ENCODE results near the gene ROR1. TPM values are rescaled to one million over a fixed set of nuclear protein-coding genes. Genes with fewer than 3 reads are reported as not detected.

The ROR1 gene
- total and polyA plus RNA-seq, 2 donors (not counting 3 experiments of a cell fraction or from before 2014, with no cell fraction given) = 2.6 to 3.5 TPM

DNA sequence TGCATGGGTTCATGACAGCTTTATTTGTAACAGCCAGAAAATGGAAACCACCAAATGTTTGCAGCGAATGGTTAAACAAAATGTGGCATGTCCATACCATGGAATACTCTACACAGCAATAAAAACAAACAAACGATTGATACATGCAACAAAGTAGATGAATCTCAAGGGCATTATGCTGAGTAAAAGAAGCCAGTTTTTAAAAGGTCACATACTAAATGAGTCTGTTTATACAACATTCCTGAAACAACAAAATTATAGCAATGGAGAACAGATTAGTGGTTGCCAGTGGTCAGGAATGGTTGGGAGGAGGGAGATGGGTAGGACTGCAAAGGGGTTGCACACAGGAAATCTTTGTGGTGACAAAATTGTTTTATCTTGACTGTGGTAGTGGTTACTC is 227.2 kb downstream of the ROR1 start:
- Histone ChIP-seq H3K27me3 (ENCODE audit: control insufficient read depth in 2 of 2, insufficient read depth in 2 of 2, low read length in 2 of 2) (peaks cover 1 to 2% of the 10 kb centered on the region in 2 experiments), H3K36me3 (ENCODE audit: control insufficient read depth in 2 of 2, extremely low read depth in 1 of 2, insufficient read depth in 2 of 2, low read length in 2 of 2) (no peaks in the 10 kb centered on the region), H3K79me2 (ENCODE audit: control insufficient read depth, insufficient read depth, low read length) (no peaks in the 10 kb centered on the region), H3K4me1 (ENCODE audit: control insufficient read depth, extremely low read depth, insufficient read depth, low read length) (peaks cover 3% of the 10 kb centered on the region), H3K4me3 (replicated peaks in 1 of 3; ENCODE audit: insufficient read depth in 1 of 3, low read depth in 1 of 3, low read length in 3 of 3) (no peak overlapping the region), H3K27ac (ENCODE audit: insufficient read depth, low read depth, low read length) (no peak overlapping the region), H3K4me2 (ENCODE audit: insufficient read depth, low read length) (no peak overlapping the region), H3K9me3 (replicated peaks; ENCODE audit: control insufficient read depth, insufficient read depth, low read length) (no peaks in the 10 kb centered on the region), H3K9ac (replicated peaks; ENCODE audit: extremely low read depth, insufficient read depth, low read length) (no peak overlapping the region), H4K20me1 (replicated peaks; ENCODE audit: control insufficient read depth, extremely low read depth, insufficient read depth, low read length) (no peaks in the 10 kb centered on the region), H3K9me1 (replicated peaks; ENCODE audit: control insufficient read depth, extremely low read depth, insufficient read depth, low read length) (no peaks in the 10 kb centered on the region), H2AFZ (ENCODE audit: low read depth, low read length) (no peak overlapping the region)
- ChIA-PET CTCF (interaction anchor here (1.3 kb wide), 1 partner anchor 136 kb away, joined by 3 read pairs; no protein-coding TSS in a partner anchor), POLR2A (no interaction called here)
- dilution Hi-C loops (cut with MboI; ENCODE audit: extremely low pct_ligation_motif_present, low sequenced_read_pairs) = no loop called here
- FAIRE-seq = no peak
- no peak for DNase-seq (ENCODE audit: low read depth, low spot score)
- BruUV-seq (replicated peaks) = no TSS peak
- TF ChIP-seq, protein P1, sequence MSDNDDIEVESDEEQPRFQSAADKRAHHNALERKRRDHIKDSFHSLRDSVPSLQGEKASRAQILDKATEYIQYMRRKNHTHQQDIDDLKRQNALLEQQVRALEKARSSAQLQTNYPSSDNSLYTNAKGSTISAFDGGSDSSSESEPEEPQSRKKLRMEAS (IDR thresholded peaks at IDR 0.05; ENCODE audit: insufficient read depth, insufficient read length) = no peak
- no peak for TF ChIP-seq POLR2A (IDR thresholded peaks at IDR 0.05; ENCODE audit: low read depth, low read length)
- no peak for TF ChIP-seq JUN (IDR thresholded peaks at IDR 0.05; ENCODE audit: borderline replicate concordance, insufficient read depth, insufficient read length, low read depth)
- TF ChIP-seq EZH2 (IDR thresholded peaks at IDR 0.05; ENCODE audit: borderline replicate concordance, low read depth, low read length, severe bottlenecking) = no peak
- TF ChIP-seq MYC (IDR thresholded peaks at IDR 0.05; ENCODE audit: low read depth, low read length) = no peak
- no peak for TF ChIP-seq POLR2AphosphoS5 (IDR thresholded peaks at IDR 0.05; ENCODE audit: insufficient read depth, low read depth, low read length)
- TF ChIP-seq CTCF (IDR thresholded peaks at IDR 0.05; ENCODE audit: extremely low read depth in 1 of 2, insufficient read depth in 1 of 2, low read depth in 1 of 2, low read length in 2 of 2) = no peak
- no peak for TF ChIP-seq FOS (IDR thresholded peaks at IDR 0.05; ENCODE audit: borderline replicate concordance, insufficient read depth, low read length)
- no peak for TF ChIP-seq GATA2 (IDR thresholded peaks at IDR 0.05; ENCODE audit: insufficient read depth, insufficient read length, low read depth, low read length)
- intact Hi-C loops (cut with micrococcal nuclease) = no loop called here

Measured in endothelial cell of umbilical vein (primary cell).